SH-SY5Y (cell line): ENCODE results near the gene SMIM5.

Experiments used
- GATA2 ChIP-seq: IDR thresholded peaks from 2 replicates; pipeline ENCODE4 v1.6.1; 2011; ENCODE audit warnings: mild to moderate bottlenecking, low read depth, low read length
- GATA3 ChIP-seq: IDR thresholded peaks from 2 replicates; pipeline ENCODE4 v1.6.1; 2011; ENCODE audit warnings: low read depth, mild to moderate bottlenecking, low read length, moderate library complexity

- TF ChIP-seq GATA2, result no peak
- no peak for TF ChIP-seq GATA3
Observed at GRCh38 chr17:75676461-75676860, 43.2 kb downstream of the SMIM5 start.
